Measurements from ENCODE around the gene FAM3A.

The FAM3A gene

GRCh38 chrX:154535892-154536291 is 19.9 kb upstream of the FAM3A start:
- H3K27ac ChIP-seq = no peak overlapping the region
- no peak for DNase-seq (ENCODE audit: low read depth, low spot score)

- DNase-seq (ENCODE audit: low read depth, low spot score) = no peak
- H3K27ac ChIP-seq = no peak overlapping the region
Observed at GRCh38 chrX:154534526-154535322, 18.7 kb upstream of the FAM3A start.

GRCh38 chrX:154532690-154533089 is 16.7 kb upstream of the FAM3A start:
- H3K27ac ChIP-seq = no peak overlapping the region
- DNase-seq (ENCODE audit: low read depth, low spot score) = no peak

- no peak overlapping the region for H3K27ac ChIP-seq
- no peak for DNase-seq (ENCODE audit: low read depth, low spot score)
Observed at GRCh38 chrX:154531626-154532025, 15.6 kb upstream of the FAM3A start.

- H3K27ac ChIP-seq = no peak overlapping the region
- no peak for DNase-seq (ENCODE audit: low read depth, low spot score)
Observed at GRCh38 chrX:154530286-154530685, 14.3 kb upstream of the FAM3A start.

GRCh38 chrX:154529206-154529612 is 13.2 kb upstream of the FAM3A start:
- no peak overlapping the region for H3K27ac ChIP-seq
- no peak for DNase-seq (ENCODE audit: low read depth, low spot score)

GRCh38 chrX:154526901-154527675 is 11.1 kb upstream of the FAM3A start:
- peak overlapping the region; percentile 90 for H3K27ac ChIP-seq
- DNase-seq (ENCODE audit: low read depth, low spot score) = no peak

- no peak for DNase-seq (ENCODE audit: low read depth, low spot score)
- H3K27ac ChIP-seq = peak overlapping the region; percentile 90
Observed at GRCh38 chrX:154525606-154526490, 9.8 kb upstream of the FAM3A start.

- DNase-seq (ENCODE audit: low read depth, low spot score) = no peak
- H3K27ac ChIP-seq = no peak overlapping the region
Observed at GRCh38 chrX:154519389-154519788, 3.4 kb upstream of the FAM3A start.

GRCh38 chrX:154517101-154517781 is 1.2 kb upstream of the FAM3A start:
- no peak overlapping the region for H3K27ac ChIP-seq

GRCh38 chrX:154516656-154517100 is 646 bp upstream of the FAM3A start:
- no peak for DNase-seq (ENCODE audit: low read depth, low spot score)

More at GRCh38 chrX:154517101-154517781, 1.2 kb upstream of the FAM3A start:
- DNase-seq (ENCODE audit: low read depth, low spot score) = no peak

GRCh38 chrX:154515090-154515965 is 704 bp downstream of the FAM3A start:
- DNase-seq (ENCODE audit: low read depth, low spot score) = no peak
- H3K27ac ChIP-seq = peak overlapping the region; percentile 51

More at GRCh38 chrX:154516656-154517100, 646 bp upstream of the FAM3A start:
- H3K27ac ChIP-seq = peak overlapping the region; percentile 51

GRCh38 chrX:154513716-154514115 is 2.3 kb downstream of the FAM3A start:
- no peak overlapping the region for H3K27ac ChIP-seq
- DNase-seq (ENCODE audit: low read depth, low spot score) = no peak

- no peak overlapping the region for H3K27ac ChIP-seq
- no peak for DNase-seq (ENCODE audit: low read depth, low spot score)
Observed at GRCh38 chrX:154512879-154513553, 3.0 kb downstream of the FAM3A start.

- DNase-seq (ENCODE audit: low read depth, low spot score) = no peak
- no peak overlapping the region for H3K27ac ChIP-seq
Observed at GRCh38 chrX:154511761-154512160, 4.3 kb downstream of the FAM3A start.

- DNase-seq (ENCODE audit: low read depth, low spot score) = no peak
- H3K27ac ChIP-seq = no peak overlapping the region
Observed at GRCh38 chrX:154509455-154509854, 6.6 kb downstream of the FAM3A start.

- no peak for DNase-seq (ENCODE audit: low read depth, low spot score)
- H3K27ac ChIP-seq = no peak overlapping the region
Observed at GRCh38 chrX:154508384-154508745, 7.7 kb downstream of the FAM3A start.

- no peak for DNase-seq (ENCODE audit: low read depth, low spot score)
- H3K27ac ChIP-seq = no peak overlapping the region
Observed at GRCh38 chrX:154507673-154508383, 8.2 kb downstream of the FAM3A start.
